DOHH2 (cell line): ENCODE measurements around the gene NOC2L.

Experiments used
- H3F3A ChIP-seq: fragments of 200-600 bp; sonication (generic), shearing (Covaris generic); 2 replicates; pipeline ENCODE4 v1.6.0; 2016; ENCODE audit warnings: antibody characterized with exemption, mild to moderate bottlenecking; ENCODE audit not compliant: control insufficient read depth, insufficient read depth
- H3K27ac ChIP-seq: fragments of 200-600 bp; sonication (generic); 2 replicates; pipeline ENCODE4 v1.5.1; 2014; ENCODE audit warnings: low read depth, mild to moderate bottlenecking, low read length, moderate library complexity
- H3K27me3 ChIP-seq: fragments of 200-600 bp; sonication (generic); 2 replicates; pipeline ENCODE4 v1.6.1; 2014; ENCODE audit warnings: mild to moderate bottlenecking, low read length, mixed read lengths; ENCODE audit not compliant: control insufficient read depth
- H3K36me3 ChIP-seq: fragments of 200-600 bp; sonication (generic); 2 replicates; pipeline ENCODE4 v1.6.1; 2014; ENCODE audit warnings: mild to moderate bottlenecking, low read length, moderate library complexity, mixed read lengths; ENCODE audit not compliant: control insufficient read depth
- H3K4me1 ChIP-seq: fragments of 200-600 bp; sonication (generic); 2 replicates; pipeline ENCODE4 v1.6.1; 2014; ENCODE audit warnings: mild to moderate bottlenecking, low read length, mixed read lengths; ENCODE audit not compliant: control insufficient read depth
- H3K4me2 ChIP-seq: fragments of 200-600 bp; sonication (generic); 2 replicates; pipeline ENCODE4 v1.6.0; 2014; ENCODE audit warnings: mild to moderate bottlenecking, low read length, moderate library complexity
- H3K4me3 ChIP-seq: fragments of 200-600 bp; sonication (generic); 2 replicates; pipeline ENCODE4 v1.5.1; 2014; ENCODE audit warnings: mild to moderate bottlenecking, low read length, mixed read lengths
- H3K79me2 ChIP-seq: fragments of 200-600 bp; sonication (generic); 2 replicates; pipeline ENCODE4 v1.6.1; 2014; ENCODE audit warnings: mild to moderate bottlenecking, low read length, mixed read lengths; ENCODE audit not compliant: control insufficient read depth
- H3K9me2 ChIP-seq: fragments of 200-600 bp; sonication (generic); replicated peaks from 2 replicates; pipeline ENCODE4 v1.6.1; 2014; ENCODE audit warnings: mild to moderate bottlenecking, low read length, mixed read lengths; ENCODE audit not compliant: control insufficient read depth
- H3K9me3 ChIP-seq: fragments of 200-600 bp; sonication (generic); 2 replicates; pipeline ENCODE4 v1.6.1; 2014; ENCODE audit warnings: antibody characterized with exemption, low read length, mixed read lengths; ENCODE audit not compliant: control insufficient read depth, insufficient read depth
- H4K20me1 ChIP-seq: fragments of 200-600 bp; sonication (generic); 2 replicates; pipeline ENCODE4 v1.6.0; 2014; ENCODE audit warnings: low read depth, mild to moderate bottlenecking, antibody characterized with exemption, low read length, moderate library complexity; ENCODE audit not compliant: control insufficient read depth, insufficient read depth
- EZH2phosphoT487 ChIP-seq: fragments of 200-600 bp; sonication (generic); IDR thresholded peaks from 2 replicates; pipeline ENCODE4 v1.6.1; 2017; ENCODE audit warnings: borderline replicate concordance, mild to moderate bottlenecking, antibody characterized with exemption, low read length, moderate library complexity, mixed read lengths
- TF ChIP-seq, protein P1 (sequence below): fragments of 200-600 bp; sonication (generic); IDR thresholded peaks from one replicate; pipeline ENCODE4 v1.5.1; 2014; ENCODE audit warnings: antibody characterized with exemption, mild to moderate bottlenecking, low read depth, low read length; ENCODE audit not compliant: poor library complexity, severe bottlenecking

Gene NOC2L

GRCh38 chr1:938711-939489 lies 20.2 kb downstream of the NOC2L start:
- no peak overlapping the region for H3K27ac ChIP-seq
- no peaks in the 10 kb centered on the region for H3K9me3 ChIP-seq
- no peak overlapping the region for H3K4me3 ChIP-seq
- H3K9me2 ChIP-seq: no peaks in the 10 kb centered on the region
- no peaks in the 10 kb centered on the region for H3K36me3 ChIP-seq
- peaks cover 20% of the 10 kb centered on the region for H3K4me1 ChIP-seq
- no peak overlapping the region for H3K4me2 ChIP-seq
- no peak for TF ChIP-seq EZH2phosphoT487
- TF ChIP-seq, protein P1, sequence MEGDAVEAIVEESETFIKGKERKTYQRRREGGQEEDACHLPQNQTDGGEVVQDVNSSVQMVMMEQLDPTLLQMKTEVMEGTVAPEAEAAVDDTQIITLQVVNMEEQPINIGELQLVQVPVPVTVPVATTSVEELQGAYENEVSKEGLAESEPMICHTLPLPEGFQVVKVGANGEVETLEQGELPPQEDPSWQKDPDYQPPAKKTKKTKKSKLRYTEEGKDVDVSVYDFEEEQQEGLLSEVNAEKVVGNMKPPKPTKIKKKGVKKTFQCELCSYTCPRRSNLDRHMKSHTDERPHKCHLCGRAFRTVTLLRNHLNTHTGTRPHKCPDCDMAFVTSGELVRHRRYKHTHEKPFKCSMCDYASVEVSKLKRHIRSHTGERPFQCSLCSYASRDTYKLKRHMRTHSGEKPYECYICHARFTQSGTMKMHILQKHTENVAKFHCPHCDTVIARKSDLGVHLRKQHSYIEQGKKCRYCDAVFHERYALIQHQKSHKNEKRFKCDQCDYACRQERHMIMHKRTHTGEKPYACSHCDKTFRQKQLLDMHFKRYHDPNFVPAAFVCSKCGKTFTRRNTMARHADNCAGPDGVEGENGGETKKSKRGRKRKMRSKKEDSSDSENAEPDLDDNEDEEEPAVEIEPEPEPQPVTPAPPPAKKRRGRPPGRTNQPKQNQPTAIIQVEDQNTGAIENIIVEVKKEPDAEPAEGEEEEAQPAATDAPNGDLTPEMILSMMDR: no peak
- peaks cover 49% of the 10 kb centered on the region for H3K27me3 ChIP-seq
- no peaks in the 10 kb centered on the region for H3F3A ChIP-seq
- peaks cover 9% of the 10 kb centered on the region for H4K20me1 ChIP-seq
- no peaks in the 10 kb centered on the region for H3K79me2 ChIP-seq

- peaks cover 20% of the 10 kb centered on the region for H3K4me1 ChIP-seq
- H3K4me2 ChIP-seq: no peak overlapping the region
Observed at GRCh38 chr1:938088-938683, 20.9 kb downstream of the NOC2L start.

GRCh38 chr1:937521-937920 lies 21.5 kb downstream of the NOC2L start:
- no peak overlapping the region for H3K27ac ChIP-seq
- H3K4me1 ChIP-seq: peaks cover 20% of the 10 kb centered on the region
- H3K79me2 ChIP-seq: no peaks in the 10 kb centered on the region
- TF ChIP-seq, protein P1: no peak
- TF ChIP-seq EZH2phosphoT487: no peak
- no peaks in the 10 kb centered on the region for H3F3A ChIP-seq
- no peaks in the 10 kb centered on the region for H3K9me2 ChIP-seq
- peaks cover 6% of the 10 kb centered on the region; the same call in 1 of the 2 replicates for H4K20me1 ChIP-seq
- no peak overlapping the region for H3K4me3 ChIP-seq
- no peaks in the 10 kb centered on the region for H3K36me3 ChIP-seq
- peaks cover 42% of the 10 kb centered on the region for H3K27me3 ChIP-seq
- H3K9me3 ChIP-seq: no peaks in the 10 kb centered on the region
- H3K4me2 ChIP-seq: no peak overlapping the region

More at GRCh38 chr1:938088-938683, 20.9 kb downstream of the NOC2L start:
- Histone ChIP-seq H3K27me3 (peaks cover 49% of the 10 kb centered on the region), H3K9me2 (no peaks in the 10 kb centered on the region), H4K20me1 (peaks cover 9% of the 10 kb centered on the region), H3F3A (no peaks in the 10 kb centered on the region), H3K79me2 (no peaks in the 10 kb centered on the region), H3K36me3 (no peaks in the 10 kb centered on the region), H3K9me3 (no peaks in the 10 kb centered on the region), H3K4me3 (no peak overlapping the region), H3K27ac (no peak overlapping the region)
- TF ChIP-seq, protein P1: no peak
- TF ChIP-seq EZH2phosphoT487: no peak
